Measurements from ENCODE around the gene FEV.

Gene FEV

GRCh38 chr2:218992196-218992595 is 7.2 kb upstream of the FEV start:
- DNase-seq, result no peak

DNA sequence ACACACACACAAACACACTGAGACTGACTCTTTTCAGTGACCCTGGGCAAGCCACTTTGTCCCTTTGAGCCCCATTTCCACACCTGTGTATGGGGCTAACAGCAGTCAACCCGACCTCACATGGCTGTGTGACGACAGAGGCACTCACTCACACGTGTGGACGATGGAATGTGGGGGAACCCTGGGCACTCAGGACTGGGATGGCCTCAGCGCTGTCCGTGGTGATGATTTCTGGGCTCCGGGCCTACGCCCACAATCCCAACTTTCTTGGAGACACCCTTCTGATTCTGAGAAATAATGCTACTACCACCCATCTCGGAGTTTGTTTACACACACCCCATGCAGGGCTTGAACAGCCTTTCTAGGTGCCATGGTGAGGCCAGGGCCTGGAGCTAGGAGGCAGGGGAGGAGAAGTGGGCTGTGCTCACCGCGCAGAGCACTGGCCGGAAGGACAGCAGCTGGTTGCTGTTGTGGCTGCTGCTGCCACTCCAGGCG is 6.7 kb upstream of the FEV start:
- DNase-seq, result no peak

GRCh38 chr2:218990612-218991011 is 5.6 kb upstream of the FEV start:
- DNase-seq, result no peak

- DNase-seq, result no peak
These were observed 5.1 kb upstream of the FEV start for GRCh38 chr2:218990052-218990451.

- DNase-seq, result no peak
These were observed 3.7 kb upstream of the FEV start for GRCh38 chr2:218988650-218989049.

DNA sequence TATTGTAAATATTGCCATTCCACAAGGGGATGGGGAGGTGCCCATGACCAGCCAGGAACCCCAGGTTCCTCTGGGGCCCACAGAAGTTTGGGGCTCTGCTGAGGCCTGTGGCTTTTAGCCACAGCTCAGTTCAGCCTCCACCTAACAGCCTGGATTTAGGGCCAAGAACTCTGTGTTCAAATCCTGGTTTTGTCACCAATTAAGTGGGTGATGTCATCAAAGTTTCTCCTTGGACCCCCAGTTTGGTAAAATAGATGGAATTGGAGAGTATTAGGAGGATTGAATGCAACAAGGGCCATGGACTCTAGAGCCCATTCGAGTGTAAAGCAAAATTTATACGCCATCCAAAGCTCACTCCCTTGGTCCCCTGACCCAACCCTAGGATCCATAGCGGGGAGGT is 3.2 kb upstream of the FEV start:
- DNase-seq, result no peak

GRCh38 chr2:218986148-218986761 is 1.3 kb upstream of the FEV start:
- DNase-seq, result no peak

DNA sequence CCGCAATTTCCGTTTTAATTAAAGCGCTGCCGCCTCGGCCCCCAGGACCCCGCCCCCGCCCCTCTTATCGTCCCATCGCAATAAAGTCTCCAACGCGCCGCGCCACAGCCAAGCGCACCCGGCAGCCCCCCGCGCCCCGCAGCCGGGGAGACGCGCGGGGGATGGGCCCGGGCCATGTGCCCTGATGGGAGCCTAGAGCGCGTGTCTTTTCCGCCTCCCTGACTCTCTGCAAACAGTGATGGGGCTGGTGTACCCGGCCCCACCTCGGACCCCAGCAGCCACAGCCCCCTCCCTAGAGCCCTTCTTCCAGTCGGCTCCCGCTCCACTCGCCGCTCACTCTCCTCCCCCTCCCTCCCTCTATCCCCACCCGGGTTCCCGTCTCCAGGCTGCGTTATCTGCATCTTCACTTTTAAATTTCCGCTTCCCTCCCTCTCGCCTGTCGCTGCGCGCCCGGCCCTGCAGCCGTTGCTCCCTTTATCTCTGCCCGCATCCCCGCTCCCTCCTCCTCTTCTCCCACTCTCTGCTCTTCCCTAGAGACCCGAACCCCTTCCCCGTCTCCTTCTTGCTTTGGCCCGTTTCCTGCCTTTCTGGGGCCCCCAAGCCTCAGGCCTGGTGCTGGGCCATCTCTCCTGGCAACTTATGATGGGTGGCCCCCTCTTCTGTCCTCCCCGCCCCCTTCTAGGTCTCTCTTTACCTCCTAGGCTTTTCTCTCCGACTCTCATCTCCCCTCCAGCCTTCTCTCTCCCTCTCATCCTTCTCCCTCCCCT is 524 bp upstream of the FEV start:
- DNase-seq, result no peak

GRCh38 chr2:218984239-218985020 is 554 bp downstream of the FEV start:
- DNase-seq, result no peak

- DNase-seq, result no peak
These were observed 1.1 kb downstream of the FEV start for GRCh38 chr2:218983934-218984238.

DNA sequence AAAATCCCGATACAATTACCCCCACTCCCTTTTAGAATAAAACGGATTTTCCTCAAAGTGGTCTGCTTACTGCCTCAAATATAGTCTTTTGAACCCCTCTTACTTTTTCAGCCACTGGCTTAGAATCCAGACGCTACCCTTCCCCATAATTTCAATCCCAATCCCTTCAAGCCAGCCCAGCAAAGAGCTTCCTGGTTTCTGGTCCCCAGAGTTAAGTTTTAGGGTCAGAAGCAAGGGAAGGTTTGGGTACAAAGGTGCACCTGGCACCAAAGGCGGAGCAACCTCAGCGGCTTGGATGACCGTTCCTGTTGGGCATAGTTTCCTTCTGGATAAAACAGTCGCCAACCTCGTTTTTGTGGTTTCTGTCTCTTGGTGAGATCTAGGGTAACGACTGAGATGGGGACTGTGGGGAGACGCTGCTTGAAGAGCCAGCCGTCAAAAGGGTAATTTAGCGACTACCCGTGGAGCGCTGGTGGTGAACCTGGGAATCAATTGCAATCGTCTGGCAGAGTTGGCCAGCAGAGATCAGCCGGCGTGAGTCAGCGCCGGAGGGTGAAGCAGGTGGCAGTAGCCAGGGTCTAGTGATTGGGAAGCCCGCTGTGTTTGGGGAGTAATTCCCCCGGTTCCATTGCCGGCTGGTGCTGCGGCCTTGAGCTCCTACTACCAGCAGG is 1.6 kb downstream of the FEV start:
- no peak for DNase-seq

DNA sequence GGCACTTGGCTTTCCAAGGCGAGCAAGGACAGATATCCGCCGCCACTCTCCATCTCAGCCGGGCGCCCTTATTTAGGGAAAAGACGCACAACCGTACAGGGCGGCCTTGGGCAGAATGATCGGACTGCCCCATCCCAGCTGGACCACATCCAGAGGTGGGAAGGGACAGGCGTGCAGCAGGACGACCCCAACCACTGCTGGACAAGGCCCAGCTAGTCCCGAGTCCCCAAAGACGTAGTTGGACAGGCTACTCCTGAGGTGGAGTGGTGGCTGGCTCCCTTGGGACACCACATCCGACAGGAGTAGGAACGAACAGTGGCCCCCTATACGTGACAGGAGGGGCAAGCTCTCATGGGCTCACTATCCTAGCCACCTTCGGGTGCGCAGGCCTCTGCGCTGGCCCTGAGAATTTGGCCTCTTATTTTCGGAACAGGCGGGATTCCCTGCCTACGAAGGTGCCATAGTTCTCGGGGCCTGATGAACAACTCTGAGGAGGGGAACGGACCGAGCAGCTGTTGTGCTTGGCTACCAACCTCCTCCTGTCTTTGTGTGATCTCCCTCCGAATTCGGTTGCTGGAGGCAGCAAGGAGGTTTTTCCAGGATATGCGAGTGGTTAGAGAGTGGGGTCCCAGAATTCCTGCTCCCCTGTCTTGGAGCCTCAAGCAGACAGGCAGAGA is 2.3 kb downstream of the FEV start:
- DNase-seq, result no peak

- no peak for DNase-seq
These were observed 3.0 kb downstream of the FEV start for GRCh38 chr2:218981881-218982585.

GRCh38 chr2:218981390-218981880 is 3.5 kb downstream of the FEV start:
- DNase-seq, result no peak

DNA sequence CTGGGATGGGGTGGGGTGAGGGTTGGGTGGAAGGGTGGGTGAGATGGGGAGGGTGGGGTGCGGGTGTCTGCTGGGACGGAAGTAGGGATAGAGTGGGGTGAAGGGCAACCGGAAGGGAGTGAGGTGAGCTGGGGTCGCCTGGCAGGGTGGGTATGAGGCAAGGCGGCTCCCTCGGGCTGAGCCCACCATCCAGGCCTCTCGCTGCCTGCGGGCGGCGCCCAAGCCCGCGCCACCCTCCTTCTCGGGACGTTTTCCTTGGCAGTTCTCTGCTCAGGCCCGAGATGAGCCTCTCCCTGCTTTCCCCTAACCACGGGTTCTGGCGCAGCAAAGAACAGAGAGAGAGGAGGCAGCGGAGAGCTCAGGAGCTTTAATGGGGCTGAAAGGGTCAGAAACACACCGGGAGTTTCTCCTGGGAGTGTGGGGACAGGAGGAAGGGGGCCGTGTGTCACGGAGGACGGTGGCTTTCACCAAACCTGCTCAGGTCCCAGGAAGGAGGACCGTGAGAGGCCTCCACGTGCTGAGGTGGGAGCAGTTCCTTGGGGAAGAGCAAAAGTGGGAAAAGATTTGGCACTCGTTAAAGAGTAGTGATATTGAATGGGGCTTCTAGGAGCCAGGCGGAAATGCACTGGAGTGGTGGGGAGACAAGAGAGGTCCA is 4.1 kb downstream of the FEV start:
- DNase-seq, result no peak

- peak; percentile 65 for DNase-seq
These were observed 4.9 kb downstream of the FEV start for GRCh38 chr2:218979846-218980734.

- no peak for DNase-seq
These were observed 9.8 kb downstream of the FEV start for GRCh38 chr2:218975060-218975777.

DNA sequence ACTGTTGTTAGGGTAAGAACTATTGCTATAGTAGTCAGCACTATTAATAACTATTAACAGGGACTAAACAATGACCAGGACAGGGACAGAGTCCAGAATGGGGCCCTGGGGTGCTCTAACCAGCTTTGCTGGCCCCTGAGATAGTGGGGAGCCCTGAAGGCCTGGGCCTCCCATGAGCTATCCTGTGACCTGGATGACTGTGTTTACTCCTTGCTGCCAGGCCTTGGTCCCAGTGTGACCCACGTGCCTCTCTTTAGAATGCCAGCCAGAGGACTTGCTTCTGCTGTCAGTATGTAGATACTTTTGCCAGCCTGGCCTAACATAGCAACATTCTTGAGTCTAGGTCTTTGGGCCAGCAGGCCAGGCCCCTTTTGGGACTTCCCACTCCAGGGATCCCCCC is 14.1 kb downstream of the FEV start:
- DNase-seq, result no peak

DNA sequence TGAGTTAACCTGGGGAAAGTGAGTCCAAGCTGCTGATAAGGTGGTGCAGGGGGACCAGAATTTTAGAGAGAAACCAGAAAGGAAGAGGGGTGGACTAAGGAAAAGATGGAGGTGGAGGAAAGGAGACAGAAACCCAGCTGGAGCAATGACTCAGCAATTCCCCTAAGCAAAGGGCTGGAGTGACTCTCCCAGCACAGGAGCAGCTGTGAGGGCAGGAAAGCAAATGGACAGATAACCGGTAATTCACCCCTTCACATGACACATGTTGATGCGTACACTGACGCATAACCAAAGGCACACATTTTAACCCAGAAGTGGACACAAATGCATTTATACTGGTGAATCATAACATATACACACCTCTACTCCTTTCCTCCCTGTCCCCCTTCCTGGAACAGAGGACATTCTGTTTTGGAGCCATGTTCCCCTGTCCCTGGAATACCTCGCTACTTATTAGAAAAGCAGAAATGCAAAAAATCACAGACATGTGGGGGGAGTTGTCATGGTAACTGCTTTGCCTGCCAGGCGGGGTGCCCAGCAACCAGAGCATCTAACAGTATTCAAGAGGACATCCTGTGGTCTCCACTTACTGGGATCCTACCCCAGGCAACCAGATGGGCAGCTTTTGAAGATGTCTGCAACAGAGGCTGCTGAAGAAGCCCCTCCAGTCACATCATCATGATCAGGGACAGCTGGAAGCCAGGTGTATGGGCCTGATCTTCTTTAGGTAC is 20.8 kb downstream of the FEV start:
- no peak for DNase-seq

All from NCI-H2029 (cell line).